NCI-H1417 (cell line): ENCODE data around the gene CAPN5.

Source experiments
- DNase-seq, 3 experiments: peaks; one replicate each; lab custom pipeline; 2025; lab: John Stamatoyannopoulos, UW

CAPN5 gene

DNA sequence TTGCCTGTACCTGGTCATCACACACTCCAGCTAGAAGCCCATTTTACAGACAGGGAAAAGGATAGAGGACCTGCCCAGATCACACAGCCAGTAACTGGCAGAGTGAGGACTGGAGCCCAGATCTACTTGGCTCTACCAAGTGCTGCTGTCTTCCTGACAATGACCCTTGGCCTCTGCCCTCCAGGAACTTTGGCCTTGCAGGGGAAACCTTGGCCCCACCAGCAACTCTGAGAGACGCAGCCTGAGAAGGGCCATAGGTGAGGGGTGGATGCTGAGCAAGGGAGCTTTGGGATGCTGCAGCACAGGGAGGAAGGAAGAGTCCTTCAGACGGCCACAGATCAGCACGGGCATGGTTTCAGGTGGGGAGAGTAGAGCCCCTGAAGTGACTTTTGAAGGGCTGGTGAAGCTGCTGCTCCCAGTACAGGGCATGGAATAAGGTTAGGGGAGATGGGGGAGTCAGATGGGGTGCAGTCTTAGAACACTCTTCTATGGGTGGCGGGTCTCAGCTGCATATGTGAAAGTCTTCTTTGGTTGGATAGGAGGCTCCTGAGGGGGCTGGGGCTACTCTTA lies 2.0 kb upstream of the CAPN5 start:
- DNase-seq = no peak

DNA sequence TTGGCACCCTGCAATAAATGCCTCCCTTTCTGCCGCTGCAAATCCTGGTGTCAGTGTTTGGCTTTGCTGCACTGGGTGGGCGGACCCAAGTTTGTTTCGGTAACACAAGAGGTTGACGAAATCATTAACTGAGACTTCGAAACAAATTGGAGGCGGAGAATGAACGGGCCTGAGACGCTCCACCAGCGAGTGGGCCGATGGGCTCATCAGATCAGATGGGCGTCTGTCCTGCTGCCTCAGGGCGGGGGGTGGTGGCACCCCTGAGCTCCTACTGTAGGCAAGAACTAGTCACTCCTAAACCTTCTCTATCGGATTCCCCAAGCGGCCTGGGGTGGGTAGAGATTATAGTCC lies 918 bp upstream of the CAPN5 start:
- no peak for DNase-seq

DNA sequence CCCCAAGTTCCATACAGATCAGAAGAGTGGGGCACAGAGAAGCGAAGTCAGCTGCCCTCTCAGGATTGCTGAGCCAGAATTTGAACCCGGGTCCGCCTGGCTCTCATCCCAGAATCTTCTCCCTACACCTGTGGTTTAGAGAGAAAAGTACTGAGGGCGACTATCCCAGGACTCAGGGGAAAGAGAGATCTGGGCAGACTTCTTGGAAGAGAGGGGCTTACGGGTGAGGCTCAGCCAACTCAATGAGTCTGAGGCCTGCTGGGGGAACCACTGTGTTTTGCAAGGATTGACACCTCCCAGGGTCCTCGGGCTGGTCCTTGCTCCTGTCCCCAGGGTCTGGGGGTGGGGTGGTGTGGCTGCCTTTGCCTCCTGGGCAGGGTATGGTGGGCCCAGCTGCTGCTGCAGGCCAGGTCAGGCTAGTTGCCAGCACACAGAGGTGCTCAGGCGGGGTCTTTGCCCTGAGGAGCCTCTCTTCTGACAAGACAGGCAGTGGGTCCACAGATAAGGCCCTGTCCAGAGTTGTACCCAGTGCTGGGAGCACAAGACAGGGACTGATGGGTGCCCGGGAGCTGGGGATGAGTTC lies 1.2 kb downstream of the CAPN5 start:
- no peak for DNase-seq

DNA sequence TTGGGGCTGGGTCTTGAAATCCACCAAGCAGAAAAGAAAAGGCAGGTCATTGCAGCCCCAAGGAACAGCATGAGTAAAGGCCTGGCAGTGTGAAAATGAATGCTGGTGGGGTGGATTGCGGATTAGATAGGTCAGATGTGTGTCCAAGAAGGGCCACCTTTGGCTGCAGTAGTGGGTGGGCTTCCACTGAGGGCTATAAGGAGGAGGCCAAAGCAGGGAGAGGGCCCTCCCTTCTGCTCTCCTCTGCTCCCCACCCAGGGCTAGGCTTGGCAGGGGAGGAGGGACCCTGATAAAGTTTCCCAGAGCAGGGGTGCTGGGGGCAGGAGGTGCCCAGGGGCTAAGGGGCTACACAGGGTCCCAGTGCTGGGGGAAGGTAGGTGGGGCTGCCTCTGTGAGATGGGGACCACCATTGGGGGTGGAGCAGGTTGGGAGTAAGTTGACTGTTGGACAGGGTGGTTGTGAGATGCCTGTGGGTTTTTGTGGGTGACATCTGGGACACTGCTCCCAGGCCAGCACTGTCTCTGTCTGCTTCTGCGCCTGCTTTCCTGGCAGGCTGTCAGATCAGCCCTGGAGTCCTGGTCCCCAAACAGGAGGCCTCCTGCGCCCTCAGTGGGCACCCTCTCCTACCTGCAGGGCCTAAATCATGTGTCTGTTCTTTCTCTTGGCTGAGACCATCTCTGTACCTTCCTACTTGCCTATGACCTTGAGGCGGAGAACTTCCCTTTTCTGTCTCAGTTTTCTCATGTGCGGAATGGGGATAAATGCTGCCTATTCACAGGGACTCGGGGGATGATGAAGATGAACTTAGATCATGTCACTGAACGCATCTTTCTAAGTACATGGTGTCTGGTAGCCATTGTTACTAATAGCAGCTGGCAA lies 1.9 kb downstream of the CAPN5 start:
- DNase-seq = peak in 1 of 3 experiments; percentile 29

DNA sequence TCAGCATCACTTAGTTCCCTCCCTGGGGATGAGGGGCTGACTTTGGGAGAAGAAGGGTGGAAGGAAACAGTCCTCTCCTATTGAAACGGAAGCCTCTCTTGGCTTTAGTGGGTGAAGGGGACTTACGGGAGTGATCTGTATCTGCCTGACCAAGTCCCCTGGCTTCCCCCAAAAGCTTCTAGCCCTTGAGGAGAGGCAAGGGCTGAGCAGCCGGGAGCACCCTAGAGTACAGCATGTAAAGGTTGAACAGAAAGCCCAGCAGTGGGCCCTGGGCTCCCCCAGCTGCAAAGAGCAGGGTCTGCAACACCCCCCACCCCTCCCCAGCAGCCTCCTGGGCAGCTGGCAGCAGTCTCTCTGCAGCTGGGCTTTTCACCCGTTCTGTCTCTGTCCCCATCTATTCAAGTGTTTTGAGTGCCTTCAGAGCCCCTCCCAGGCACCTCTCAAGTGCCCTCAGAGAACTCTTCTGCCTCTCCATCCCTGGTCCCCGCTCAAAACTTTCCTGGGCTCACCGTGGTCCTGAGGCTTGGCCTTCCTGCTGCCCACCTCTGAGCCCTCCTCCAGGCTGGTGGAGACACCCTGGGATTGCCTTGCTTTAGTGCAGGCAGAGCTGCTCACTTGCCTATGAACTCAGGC lies 2.7 kb downstream of the CAPN5 start:
- peak in 1 of 3 experiments; percentile 71 for DNase-seq

DNA sequence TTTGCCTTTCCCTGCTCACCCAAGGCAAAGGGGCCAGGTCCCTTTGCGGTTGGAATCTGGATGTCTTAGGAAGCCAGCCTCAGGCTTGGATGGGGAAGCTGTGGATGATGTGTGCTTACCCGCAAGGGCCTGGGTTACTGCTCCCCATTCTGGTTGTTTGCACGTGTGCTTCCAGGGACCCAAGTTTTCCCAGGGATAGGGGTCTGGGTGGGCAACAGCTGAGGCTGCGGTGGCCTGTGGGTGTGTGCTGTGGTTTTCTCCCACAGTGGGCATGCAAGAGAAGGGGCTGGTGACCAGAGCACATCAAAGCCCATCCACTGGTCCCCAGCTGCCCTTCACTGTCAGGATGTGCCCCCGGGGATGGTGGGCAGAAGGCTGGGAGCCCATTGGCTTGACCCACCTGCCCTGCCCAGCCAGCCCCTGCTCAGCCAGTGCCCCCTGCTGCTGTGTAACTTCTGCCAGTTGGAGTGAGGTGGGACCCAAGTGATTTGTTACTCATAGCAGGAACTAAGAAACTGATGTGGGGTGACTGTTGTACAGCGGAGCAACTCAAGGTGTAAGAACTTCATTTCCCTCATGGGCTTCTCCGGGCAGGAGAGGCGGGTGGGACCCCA lies 3.3 kb downstream of the CAPN5 start:
- DNase-seq = no peak

DNA sequence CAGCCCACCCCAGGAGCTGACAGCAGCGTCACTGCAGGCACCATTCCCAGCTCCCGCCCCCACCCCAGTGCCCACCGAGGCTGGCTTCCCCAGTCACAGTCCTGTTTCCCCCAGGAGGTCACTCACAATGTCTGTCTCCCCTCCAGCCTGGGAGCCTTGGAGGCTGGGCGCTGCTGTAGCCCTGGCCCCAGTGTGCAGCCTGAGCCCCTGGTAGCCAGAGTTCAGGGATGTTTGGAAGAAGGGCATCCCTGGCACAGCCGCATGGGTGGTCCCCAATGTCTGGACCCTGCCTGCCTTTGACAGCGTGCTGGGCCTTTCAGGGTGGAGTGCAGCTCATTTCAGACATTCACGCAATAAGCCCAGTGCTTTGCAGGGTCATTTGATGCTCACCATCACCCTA lies 4.3 kb downstream of the CAPN5 start:
- DNase-seq = no peak

DNA sequence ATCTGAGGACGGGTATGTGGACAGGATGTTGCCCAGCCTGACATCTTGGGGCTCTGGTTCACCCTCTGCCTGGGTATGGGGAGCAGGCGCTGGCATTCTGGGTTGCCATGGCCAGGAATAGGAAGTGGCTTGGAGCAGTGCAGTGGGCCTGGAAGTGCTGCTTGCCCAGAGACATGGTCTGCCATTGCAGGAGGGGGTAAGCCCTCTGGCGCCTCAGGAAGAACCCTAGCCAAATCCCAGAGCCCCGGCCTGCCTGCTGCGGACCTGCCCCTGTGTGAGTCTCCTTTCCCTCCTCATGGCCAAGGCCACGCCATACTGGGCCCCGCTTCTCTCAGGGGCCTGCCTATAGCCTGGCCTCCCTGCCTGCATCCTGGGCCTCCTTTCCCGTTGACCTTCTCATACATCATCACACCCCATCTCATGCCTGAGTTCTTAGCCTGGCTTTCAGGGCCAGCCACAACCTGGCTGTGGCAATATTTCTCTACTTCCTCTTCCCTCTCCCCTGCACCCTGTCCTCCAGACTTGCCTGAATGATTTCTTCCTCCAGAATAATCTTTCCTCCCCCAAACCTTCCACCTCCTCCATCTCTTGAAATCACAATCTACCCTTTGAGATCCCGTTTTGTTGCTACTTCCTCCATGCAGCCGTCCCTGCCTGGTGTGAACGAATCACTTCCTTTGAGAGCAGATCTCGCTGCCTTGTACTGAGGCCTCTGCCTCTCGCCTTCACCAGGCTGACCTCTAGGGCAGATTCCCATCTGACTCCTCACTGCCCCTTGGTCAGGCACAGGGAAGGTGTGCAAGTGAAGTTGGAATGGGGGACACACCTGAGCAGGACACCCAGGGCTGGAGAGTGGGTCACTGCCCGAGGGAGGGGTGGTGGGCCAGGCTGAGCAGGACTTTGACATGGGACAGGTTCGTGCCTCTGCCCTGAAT lies 5.2 kb downstream of the CAPN5 start:
- no peak for DNase-seq

DNA sequence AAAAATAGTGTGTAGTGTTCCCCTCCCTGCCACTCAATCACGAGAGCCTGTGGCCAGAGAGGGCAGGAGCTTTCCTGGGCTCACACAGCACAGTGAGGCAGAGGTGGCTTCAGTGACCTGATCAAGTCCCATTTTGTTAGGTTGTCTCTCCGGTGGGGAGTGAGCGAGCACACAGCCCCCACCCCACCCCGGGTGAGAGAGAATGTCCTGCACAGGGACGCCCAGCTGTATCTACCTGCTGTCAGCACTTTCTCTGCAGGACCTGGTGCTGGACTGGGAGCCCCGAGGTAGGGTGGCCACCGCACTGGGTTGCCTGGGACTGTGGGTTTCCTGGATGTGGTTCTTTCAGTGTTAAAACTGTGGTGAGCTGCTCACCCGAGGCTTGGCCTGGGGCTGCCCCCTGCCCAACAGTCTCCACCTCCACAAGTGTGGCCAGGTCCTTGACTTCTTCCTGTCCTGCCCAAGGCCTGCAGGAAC lies 6.1 kb downstream of the CAPN5 start:
- no peak for DNase-seq

DNA sequence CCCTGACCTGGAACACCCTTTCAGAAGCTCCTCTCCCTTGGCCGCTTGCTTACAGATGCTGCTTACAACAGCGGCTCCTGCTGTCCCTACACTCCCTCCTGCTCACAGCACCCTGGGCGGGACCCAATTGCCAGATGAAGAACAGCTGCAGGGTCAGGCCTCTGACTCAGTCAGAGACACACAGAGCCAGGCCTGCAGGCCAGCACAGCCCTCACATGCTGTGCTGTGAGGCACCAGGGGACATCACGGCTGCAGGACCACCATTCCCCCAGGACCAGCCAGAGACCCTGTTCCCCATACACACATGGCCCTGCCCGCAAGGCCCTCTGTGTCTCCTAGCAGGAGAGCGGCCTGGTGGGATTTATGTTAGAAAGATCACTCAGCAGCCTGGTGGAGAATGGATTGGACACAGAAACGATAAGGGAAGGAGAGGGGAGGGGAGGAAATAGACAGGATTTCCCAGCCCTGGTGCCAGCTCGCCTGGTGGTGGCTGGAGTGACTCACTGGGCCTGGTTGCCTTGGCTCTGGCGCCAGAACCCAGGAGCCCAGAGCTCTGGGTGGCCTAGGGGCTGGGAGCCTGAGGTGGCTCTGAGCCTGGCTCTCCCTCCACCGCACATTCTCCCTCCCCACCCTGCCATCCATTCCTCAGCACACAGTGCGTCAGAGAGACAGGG lies 6.7 kb downstream of the CAPN5 start:
- no peak for DNase-seq

DNA sequence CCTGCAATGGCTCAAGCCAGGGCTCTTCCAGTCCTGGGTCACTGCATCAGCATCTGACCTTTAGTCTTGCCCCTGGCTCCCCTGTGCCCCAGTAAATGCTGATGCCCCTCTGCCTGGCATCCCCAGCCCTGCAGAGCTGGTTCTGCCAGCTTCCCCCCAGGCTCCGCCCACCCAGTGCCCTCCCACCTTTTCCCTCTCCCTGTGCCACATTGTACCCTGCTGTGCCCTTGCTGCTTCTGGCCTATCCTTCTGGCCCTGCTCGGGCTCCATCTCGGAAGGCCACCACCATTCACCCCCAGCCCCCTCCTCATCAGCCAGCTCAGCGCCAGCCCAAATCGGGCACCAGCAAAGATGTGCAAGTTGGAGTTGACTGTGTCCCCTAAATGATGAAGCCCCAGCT lies 7.4 kb downstream of the CAPN5 start:
- peak in 2 of 3 experiments; percentile 44 to 45 for DNase-seq

DNA sequence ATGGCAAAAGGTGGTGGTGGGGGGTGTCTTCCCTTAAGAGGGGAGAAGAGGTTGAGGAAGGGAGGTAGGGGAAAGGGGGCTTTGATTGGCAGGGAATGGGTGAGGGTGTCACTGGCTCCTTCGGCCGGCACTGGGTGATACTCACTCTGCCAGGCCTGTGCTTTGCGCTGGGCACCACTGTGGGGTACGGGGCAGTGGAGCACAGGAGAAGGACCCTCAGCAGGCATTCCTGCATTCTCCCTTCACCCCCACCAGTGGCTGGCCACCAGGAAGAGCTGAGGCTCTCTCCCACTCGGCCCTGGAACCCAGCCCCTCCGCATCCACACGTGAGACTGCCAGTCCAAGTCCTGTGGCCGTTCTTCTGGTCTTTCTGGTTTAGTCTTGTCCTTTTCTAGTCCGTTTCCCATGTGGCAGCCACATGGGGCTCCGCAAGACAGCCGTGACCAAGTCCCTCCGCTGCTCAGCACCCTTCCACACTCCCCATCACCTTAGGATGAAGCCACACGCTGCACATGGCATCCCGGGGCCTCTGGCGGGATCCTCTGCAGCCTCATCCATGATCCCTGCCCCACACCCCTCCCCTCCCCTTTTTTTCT lies 8.0 kb downstream of the CAPN5 start:
- no peak for DNase-seq

DNA sequence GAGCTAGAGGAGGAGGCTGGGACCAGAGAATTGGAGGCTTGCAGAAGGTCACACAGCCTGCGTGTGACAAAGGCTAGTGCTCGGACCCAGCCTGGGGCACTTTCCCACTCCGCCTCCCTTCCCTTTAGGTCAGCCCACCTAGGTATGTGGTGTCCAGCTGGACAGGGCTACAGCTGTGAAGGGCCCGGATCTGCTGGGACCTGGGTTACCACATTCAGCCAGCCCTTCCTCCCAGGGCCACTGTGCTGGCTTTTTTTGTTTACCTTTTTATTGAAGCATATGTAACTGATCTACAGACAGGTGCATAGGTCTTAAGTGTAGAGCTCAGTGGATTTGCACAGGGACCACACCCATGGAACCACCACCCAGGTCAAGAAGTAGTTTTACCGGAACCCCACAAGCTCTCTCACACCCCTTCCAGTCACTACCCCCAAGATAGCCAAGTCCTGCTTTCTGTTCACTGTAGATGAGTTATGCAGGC lies 8.7 kb downstream of the CAPN5 start:
- peak in 2 of 3 experiments; percentile 41 to 47 for DNase-seq

DNA sequence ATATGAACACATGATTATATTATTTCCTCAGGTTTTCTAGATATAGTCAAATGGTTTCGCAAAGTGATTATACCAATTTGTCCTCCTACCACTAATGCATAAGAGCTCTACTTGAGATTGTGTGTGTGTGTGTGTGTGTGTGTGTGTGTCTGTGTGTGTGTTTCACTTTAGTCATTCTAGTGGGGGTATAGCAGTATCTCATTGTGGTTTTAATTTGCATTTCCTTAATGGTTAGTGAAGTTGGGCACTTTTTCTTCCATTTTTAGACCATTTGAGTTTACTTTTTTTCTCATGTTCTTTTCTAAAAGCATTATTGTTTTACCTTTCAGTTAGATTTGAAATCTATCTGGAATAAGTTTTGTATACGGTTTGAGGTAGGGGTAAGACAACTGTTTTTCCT lies 12.9 kb downstream of the CAPN5 start:
- no peak for DNase-seq

DNA sequence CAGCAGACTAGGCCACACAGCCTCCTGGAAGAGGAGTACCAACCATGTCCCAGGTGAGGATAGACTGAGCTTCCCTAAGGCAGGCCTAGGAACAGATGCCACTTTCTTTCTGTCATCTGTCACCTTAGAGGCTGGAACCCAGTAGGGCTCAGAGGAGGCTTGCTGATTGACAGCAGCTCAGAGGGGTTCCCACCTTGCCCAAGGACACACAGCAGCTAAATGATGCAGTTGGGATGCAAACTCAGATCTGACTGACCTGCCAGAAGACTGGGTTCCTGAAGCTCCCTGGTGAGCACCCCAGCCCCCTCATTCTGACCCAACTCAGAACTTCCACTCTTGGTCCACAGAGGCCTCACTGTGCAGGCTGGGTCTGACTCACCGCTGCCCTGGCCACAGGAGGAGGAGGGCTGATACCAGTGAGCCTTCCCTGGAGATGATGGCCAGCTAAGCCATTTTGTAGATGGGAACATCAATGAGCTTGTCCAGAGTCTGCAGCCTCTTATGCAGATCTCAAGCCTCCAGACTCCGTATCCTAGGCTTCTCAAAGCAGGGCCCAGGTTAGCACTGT lies 14.0 kb downstream of the CAPN5 start:
- no peak for DNase-seq

DNA sequence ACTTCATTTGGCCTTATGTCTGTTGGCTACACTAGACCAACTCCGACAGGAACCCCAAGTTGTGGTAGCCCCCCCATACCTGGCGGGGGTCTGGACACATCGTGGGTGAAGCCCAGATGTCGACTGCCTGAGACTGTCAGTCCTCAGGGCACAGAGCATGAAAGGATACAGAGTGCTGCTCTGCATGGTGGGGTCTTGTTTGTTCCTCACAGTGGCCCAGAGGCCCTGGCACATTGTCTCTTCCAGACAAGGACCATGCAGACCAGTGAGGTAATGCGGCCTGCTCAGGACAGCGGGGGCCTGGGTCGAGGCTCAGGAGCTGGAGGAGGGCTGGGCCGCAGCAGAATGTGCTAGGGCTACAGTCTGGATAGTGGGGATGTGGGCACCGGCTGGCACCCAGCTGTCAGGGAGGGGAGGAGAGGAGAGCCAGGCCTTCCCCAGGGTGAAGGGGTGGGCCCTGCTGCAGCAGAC lies 14.6 kb downstream of the CAPN5 start:
- no peak for DNase-seq

DNA sequence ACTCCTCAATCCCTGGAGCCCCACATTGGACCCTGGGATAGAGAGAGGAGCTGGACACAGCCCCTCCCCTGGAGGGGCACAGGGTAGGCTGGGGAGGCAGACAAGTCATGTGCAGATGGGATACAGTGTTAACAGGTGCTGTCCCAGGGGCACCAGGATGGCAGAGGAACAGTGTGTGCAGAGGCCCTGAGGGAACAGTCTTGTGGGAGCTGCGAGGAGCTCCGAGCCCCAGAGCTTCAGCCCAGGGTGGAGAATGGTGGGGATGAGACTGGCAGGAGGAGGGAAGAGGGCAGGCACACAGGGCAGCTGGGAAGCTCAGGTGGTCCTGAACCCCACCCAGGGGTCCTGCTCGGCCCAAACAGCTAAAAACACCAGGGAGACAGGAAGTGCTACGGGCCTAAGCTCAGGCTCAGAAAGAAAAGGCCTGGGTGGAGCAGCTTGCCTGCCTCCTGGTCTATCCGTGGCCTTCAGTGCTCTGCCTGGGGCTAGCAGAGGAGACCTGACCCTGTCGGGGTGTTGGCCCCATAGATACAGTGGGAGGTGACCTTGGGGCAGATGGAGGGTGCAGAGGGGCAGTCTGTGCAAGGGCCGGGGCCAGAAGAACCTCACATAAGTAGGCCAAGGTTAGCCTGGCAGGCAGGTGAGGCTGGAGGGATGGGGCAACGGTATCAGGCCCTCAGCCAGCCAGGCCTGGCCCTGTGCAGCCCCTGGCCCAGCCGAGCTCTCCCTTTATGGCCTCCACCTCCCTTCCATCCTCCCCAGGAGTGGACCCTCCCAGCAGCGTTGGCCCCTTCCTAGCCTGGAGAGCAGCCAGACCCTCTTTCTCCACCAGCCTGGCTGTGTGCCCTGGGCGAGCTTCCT lies 15.4 kb downstream of the CAPN5 start:
- DNase-seq = no peak

DNA sequence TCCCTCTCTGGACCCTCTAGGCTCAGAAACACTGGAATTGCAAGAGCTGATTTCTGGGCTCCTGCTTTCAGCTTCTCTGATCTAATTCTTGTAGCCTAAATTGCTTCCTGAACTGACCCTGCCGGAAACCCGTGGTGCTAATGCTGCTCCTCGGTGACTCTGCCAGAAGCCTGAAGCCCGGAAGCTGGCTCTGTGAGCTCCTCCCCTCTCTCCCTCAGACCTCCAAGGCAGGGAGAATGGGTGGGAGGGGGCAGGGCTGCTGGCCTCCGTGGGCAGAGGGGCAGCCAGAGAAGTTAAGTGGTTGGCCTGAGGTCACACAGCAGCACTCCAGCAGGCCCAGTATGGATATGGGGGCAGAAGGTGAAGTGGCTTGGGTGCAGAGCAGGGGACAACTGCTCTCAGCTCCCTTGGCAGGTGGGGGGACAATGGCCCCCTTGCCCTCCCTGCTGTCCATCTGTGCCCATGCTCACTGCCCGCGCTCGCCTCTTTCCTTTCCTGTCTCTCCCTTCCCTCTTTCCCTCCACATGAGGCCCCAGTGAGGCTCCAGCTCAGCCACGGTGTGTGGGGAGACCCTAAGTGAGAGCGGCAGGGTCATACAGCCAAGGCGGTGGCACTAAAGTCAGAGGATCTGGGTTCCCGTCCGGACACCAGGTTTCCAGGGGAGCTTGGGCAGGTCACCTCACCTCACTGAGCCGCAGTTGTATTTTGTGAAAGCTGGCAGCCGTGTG lies 16.2 kb downstream of the CAPN5 start:
- no peak for DNase-seq
